Measurements from ENCODE around the gene MAGEA4.

The MAGEA4 gene

GRCh38 chrX:151923648-151924047 is 11.0 kb downstream of the MAGEA4 start:
- no peak for DNase-seq (ENCODE audit: low read depth)

GRCh38 chrX:151929126-151929525 is 16.4 kb downstream of the MAGEA4 start:
- no peak for DNase-seq (ENCODE audit: low read depth)

DNA sequence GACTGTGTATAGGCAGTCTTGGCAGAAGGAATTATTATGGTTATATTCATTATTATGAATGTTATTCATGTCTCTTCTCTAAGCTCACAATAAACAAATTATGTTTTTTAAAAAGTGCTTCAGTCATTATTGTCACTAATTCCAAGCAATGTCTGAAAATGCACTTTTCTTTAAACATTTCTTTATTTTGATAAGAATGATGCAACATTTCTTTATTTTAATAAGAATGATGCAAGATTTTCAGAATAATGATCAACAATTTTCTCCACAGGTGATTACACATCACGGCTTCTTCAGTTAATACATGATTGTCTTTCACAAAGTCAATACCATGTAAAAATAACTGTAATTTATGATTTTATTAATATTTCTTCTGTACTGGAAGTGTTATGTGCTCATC is 22.7 kb downstream of the MAGEA4 start:
- DNase-seq (ENCODE audit: low read depth), result no peak

DNA sequence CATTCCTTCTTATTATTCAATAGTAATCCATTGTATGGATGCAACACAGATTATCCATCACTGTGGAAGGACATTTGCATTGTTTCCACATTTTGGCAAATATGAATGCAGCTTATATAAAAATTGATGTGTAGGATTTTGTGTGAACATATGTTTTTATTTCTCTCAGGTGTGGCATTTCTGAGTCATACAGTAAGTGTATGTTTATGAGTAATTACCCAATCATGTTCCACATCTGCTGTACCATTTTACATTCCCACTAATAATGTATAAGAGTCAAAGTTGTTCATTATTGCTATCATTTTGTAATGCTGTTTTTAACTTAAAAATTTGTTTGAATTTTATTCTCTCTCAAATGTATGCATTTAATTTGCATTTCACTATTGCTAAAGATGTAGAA is 25.5 kb downstream of the MAGEA4 start:
- no peak for DNase-seq (ENCODE audit: low read depth)

DNA sequence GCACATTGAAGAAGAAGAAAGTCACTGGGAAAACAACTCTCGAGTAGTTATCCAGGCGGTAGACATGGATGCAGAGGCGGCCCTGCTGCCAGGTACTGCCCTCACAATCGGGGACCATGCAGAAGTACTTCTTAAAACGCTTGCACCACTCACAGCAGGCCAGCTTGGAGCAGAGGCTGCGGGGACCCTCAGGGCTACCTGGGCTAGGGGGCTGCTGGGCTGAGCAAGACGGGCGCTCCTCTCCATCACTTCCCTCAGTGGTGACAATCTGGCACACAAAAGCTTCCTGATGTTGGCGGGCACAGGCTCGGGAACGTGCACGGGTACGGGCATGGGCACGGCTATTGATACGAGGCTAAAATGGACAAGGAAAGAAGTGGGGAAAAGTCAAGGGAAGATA is 42.0 kb downstream of the MAGEA4 start:
- DNase-seq (ENCODE audit: low read depth), result no peak

GRCh38 chrX:151958101-151958500 is 45.4 kb downstream of the MAGEA4 start:
- DNase-seq (ENCODE audit: low read depth), result no peak

DNA sequence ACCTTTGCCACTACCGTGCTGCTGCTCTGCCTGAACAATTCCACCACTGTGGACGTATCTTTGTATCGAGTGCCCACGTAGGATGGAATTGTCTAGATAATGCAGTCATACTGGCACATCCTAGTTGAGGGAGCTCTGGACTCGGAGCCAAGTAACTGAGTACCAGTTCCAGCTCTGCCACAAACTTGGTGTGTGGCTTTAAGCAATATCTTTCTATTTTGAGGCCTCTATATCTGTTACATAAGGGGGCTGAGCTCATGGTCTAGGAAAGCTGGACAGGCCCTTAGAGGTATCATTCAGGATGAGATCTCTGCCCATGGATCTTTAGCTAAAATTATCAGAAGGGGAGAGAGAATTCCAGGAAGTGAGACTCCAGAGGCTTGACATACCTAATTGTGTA is 49.3 kb downstream of the MAGEA4 start:
- no peak for DNase-seq (ENCODE audit: low read depth)

DNA sequence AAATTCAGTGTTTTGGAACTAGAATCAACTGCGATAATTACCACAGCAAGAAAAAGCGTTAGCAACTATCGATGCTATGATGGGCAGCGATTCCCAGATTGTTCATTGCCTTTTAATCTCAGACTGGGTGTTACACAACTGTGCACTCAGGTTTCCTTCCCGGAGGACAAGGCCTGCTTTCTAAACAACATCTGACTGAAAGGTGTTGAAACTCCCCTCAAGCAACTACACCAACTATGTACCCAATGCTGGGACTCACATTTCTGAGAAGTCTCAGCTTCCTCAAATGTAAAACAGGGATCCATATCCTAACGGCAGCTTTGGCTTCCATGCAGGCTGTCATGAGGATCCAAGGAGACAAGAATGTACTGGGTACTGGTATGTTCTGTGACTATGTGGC is 53.5 kb downstream of the MAGEA4 start:
- DNase-seq (ENCODE audit: low read depth), result no peak

DNA sequence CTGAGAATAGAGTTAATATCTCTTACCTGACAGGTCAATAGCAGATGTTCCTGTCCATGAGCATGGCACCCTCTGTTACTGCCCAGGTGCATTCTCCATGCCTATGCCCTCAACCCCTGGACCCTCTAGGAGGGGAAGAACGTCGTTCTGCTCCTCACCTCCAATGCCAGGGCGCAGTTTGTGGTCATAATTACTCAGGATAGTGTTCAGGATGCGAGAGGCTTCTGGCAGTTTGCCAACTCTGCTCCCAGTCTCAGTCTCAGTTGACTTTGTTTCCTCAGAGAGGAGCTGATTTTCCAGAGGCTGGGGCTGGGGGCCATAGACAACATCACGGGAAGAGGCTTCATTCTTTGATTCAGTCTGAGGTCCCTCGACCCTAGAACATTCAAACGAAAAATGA is 57.3 kb downstream of the MAGEA4 start:
- no peak for DNase-seq (ENCODE audit: low read depth)

GRCh38 chrX:151970661-151971060 is 58.0 kb downstream of the MAGEA4 start:
- DNase-seq (ENCODE audit: low read depth), result no peak

DNA sequence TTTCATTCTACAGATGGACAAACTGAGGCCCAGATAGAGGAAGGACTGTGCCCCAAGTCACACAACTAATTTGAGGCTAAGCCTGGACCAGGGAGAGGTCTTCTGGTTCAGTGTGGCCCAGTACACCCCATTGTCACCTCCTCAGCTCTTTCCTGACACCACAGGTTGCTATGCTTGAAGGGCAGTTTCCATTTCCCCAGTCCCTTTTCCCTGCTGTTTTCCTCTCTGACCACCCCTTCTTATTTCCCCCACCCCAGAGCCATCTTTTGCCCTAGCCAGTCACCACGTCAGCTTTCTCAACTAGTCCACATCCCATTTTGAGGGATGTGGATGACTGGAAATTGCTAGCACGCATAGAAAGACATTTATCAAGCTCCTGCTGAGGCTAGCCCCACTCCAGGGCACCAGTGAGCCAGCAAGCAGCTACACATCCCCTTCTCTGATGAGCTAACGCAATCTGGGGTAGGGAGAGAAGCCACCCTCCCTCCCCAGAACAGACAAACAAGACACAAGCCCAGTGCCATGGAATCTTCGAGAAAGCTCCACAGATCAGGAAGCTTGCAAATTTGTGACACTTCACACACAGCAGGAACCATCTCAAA is 60.5 kb downstream of the MAGEA4 start:
- no peak for DNase-seq (ENCODE audit: low read depth)

GRCh38 chrX:151973851-151974335 is 61.2 kb downstream of the MAGEA4 start:
- DNase-seq (ENCODE audit: low read depth), result no peak

Data from stimulated activated CD8-positive, alpha-beta memory T cell treated with anti-CD3 and anti-CD28 coated beads, Interleukin-7, amount 100 ng/mL, for 24 hours (primary cell).